ENCODE data around the gene ROBO1.

The ROBO1 gene

GRCh38 chr3:79427081-79427480 is 340.7 kb downstream of the ROBO1 start:
- FAIRE-seq (no peak), DNase-seq (ENCODE audit: insufficient read length) (no peak)
- TF ChIP-seq POLR2A (IDR thresholded peaks at IDR 0.05; ENCODE audit: low read depth, low read length) (no peak), TAF1 (IDR thresholded peaks at IDR 0.05; ENCODE audit: borderline replicate concordance, low read depth, low read length) (no peak), POLR2AphosphoS5 (IDR thresholded peaks at IDR 0.05; ENCODE audit: low read depth, low read length) (no peak)

GRCh38 chr3:79424811-79425210 is 343.0 kb downstream of the ROBO1 start:
- TF ChIP-seq POLR2A (IDR thresholded peaks at IDR 0.05; ENCODE audit: low read depth, low read length), result no peak
- TF ChIP-seq POLR2AphosphoS5 (IDR thresholded peaks at IDR 0.05; ENCODE audit: low read depth, low read length), result no peak
- TF ChIP-seq TAF1 (IDR thresholded peaks at IDR 0.05; ENCODE audit: borderline replicate concordance, low read depth, low read length), result no peak
- FAIRE-seq (no peak), DNase-seq (ENCODE audit: insufficient read length) (no peak)

GRCh38 chr3:79423417-79423816 is 344.4 kb downstream of the ROBO1 start:
- TF ChIP-seq POLR2A (IDR thresholded peaks at IDR 0.05; ENCODE audit: low read depth, low read length) (no peak), TAF1 (IDR thresholded peaks at IDR 0.05; ENCODE audit: borderline replicate concordance, low read depth, low read length) (no peak), POLR2AphosphoS5 (IDR thresholded peaks at IDR 0.05; ENCODE audit: low read depth, low read length) (no peak)
- FAIRE-seq (no peak), DNase-seq (ENCODE audit: insufficient read length) (no peak)

DNA sequence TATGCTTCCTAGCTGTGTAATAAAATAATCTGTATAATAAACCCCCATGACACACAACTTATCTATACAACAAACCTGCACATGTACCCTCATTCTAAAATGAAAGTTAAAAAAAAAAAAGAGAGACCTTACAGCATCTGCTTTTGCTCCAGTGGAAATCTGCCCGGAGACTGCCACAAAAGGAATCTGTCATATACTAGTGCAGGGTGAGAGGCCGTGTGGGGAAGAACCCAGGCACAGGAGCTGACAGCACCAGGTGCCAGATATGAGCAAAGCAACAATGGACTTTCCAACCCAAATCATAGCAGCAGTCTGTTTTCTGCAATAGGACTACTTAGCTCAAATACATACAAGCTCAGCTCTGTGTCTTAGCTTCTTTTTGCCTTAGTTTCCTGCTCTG is 346.5 kb downstream of the ROBO1 start:
- FAIRE-seq (no peak), DNase-seq (ENCODE audit: insufficient read length) (no peak)
- TF ChIP-seq POLR2A (IDR thresholded peaks at IDR 0.05; ENCODE audit: low read depth, low read length), result no peak
- TF ChIP-seq POLR2AphosphoS5 (IDR thresholded peaks at IDR 0.05; ENCODE audit: low read depth, low read length), result no peak
- TF ChIP-seq TAF1 (IDR thresholded peaks at IDR 0.05; ENCODE audit: borderline replicate concordance, low read depth, low read length), result no peak

DNA sequence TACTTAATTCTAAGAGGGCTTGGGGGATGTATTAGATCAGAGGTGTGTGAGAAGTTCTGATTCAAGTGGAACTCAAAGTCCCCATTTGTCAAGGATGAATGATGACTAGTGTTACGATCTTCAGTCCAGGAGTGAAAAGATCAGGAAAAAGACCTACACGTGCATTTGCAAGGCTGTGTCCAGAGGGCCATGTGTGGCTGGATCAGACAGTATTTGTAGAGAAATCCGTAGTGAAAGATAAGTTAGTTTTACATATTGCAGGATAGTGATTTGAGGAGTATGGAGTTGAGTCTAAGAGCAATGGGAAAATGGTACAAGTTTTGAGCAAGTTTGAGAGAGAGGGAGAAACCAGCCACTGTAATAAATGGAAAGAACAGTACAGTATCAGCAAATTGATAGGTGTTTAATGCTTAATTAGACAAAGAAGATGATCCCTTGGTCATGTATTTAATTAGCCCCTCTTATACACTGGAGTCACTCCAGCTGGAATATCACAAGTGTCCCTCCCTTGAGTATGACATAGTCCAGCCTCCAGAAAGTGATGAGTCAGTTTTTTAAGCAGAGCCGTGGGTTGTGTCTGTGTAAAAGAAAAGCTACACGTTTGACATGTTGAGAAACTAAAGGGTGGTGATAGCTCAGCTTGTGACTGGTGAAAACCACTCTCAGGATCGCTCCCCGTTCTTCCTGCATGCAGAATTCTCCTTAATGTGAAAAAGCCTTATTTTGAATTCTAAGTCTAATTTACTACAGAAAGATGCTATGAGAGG is 348.8 kb downstream of the ROBO1 start:
- TF ChIP-seq POLR2A (IDR thresholded peaks at IDR 0.05; ENCODE audit: low read depth, low read length) (no peak), POLR2AphosphoS5 (IDR thresholded peaks at IDR 0.05; ENCODE audit: low read depth, low read length) (no peak), TAF1 (IDR thresholded peaks at IDR 0.05; ENCODE audit: borderline replicate concordance, low read depth, low read length) (no peak)
- FAIRE-seq, result no peak
- no peak for DNase-seq (ENCODE audit: insufficient read length)

- DNase-seq (ENCODE audit: insufficient read length) (no peak), FAIRE-seq (no peak)
- TF ChIP-seq TAF1 (IDR thresholded peaks at IDR 0.05; ENCODE audit: borderline replicate concordance, low read depth, low read length) (no peak), POLR2A (IDR thresholded peaks at IDR 0.05; ENCODE audit: low read depth, low read length) (no peak), POLR2AphosphoS5 (IDR thresholded peaks at IDR 0.05; ENCODE audit: low read depth, low read length) (no peak)
Measured at GRCh38 chr3:79415356-79415755, 352.4 kb downstream of the ROBO1 start.

- no peak for TF ChIP-seq POLR2AphosphoS5 (IDR thresholded peaks at IDR 0.05; ENCODE audit: low read depth, low read length)
- TF ChIP-seq POLR2A (IDR thresholded peaks at IDR 0.05; ENCODE audit: low read depth, low read length), result no peak
- no peak for TF ChIP-seq TAF1 (IDR thresholded peaks at IDR 0.05; ENCODE audit: borderline replicate concordance, low read depth, low read length)
- no peak for FAIRE-seq
- DNase-seq (ENCODE audit: insufficient read length), result no peak
Measured at GRCh38 chr3:79414806-79415205, 353.0 kb downstream of the ROBO1 start.

DNA sequence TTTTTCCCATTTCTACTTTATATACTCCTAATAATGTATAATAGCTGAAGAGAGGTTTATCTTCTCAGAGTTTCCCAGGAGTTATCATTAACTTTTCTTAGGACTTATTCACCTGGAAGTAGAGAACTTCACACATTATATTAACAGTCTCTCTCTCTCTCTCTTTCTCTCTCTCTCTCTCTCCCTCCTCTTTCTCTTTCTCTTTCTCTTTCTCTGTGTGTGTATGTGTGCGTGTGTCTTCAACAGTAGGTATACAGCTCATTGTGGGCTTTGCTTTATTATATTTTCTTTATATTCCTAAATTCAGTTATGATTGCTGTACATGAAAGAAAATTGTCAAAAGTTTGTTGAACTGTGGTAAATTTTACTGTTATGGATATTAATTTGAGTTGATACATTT is 353.8 kb downstream of the ROBO1 start:
- FAIRE-seq (no peak), DNase-seq (ENCODE audit: insufficient read length) (no peak)
- TF ChIP-seq POLR2AphosphoS5 (IDR thresholded peaks at IDR 0.05; ENCODE audit: low read depth, low read length) (no peak), POLR2A (IDR thresholded peaks at IDR 0.05; ENCODE audit: low read depth, low read length) (no peak), TAF1 (IDR thresholded peaks at IDR 0.05; ENCODE audit: borderline replicate concordance, low read depth, low read length) (no peak)

DNA sequence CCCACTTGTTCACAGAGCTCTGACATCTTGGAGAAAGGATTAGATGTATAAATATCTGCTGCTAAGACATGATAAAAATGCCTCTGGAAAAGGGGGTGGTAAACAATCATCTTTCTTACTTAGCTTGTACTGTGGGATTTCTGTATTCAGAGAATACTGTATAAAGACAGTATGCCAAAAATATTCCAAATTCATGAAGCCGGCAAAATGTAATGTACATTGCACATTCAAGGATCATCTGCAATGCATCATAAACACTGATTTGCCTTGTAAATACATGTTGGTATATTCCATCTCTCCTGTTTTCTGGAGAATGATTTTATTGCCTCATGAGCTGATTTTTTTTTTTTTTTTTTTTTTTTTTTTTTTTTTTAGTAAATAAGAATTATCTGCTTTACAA is 355.3 kb downstream of the ROBO1 start:
- TF ChIP-seq TAF1 (IDR thresholded peaks at IDR 0.05; ENCODE audit: borderline replicate concordance, low read depth, low read length) (no peak), POLR2A (IDR thresholded peaks at IDR 0.05; ENCODE audit: low read depth, low read length) (no peak), POLR2AphosphoS5 (IDR thresholded peaks at IDR 0.05; ENCODE audit: low read depth, low read length) (no peak)
- no peak for FAIRE-seq
- DNase-seq (ENCODE audit: insufficient read length), result no peak

GRCh38 chr3:79410617-79411016 is 357.2 kb downstream of the ROBO1 start:
- DNase-seq (ENCODE audit: insufficient read length) (no peak), FAIRE-seq (no peak)
- TF ChIP-seq TAF1 (IDR thresholded peaks at IDR 0.05; ENCODE audit: borderline replicate concordance, low read depth, low read length) (no peak), POLR2A (IDR thresholded peaks at IDR 0.05; ENCODE audit: low read depth, low read length) (no peak), POLR2AphosphoS5 (IDR thresholded peaks at IDR 0.05; ENCODE audit: low read depth, low read length) (no peak)

DNA sequence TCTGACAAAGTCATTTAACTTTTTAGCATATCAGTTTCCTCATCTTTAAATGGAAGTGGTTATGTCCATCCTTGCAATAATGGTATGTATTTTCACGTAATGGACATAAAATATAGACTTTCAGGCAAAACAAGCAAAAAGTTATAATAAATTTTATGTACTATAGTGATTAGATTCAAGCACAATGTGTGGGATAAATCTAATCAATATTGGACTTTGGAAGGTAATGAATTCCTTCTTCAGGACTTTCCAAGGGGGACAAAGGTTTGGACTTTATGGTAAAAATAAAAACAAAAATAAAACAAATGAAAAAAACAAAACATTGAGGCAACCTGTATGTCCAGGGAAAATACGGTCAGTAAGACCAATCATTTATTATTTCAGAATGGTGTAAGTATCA is 357.7 kb downstream of the ROBO1 start:
- TF ChIP-seq POLR2A (IDR thresholded peaks at IDR 0.05; ENCODE audit: low read depth, low read length), result no peak
- TF ChIP-seq TAF1 (IDR thresholded peaks at IDR 0.05; ENCODE audit: borderline replicate concordance, low read depth, low read length), result no peak
- no peak for TF ChIP-seq POLR2AphosphoS5 (IDR thresholded peaks at IDR 0.05; ENCODE audit: low read depth, low read length)
- FAIRE-seq (no peak), DNase-seq (ENCODE audit: insufficient read length) (no peak)

- no peak for DNase-seq (ENCODE audit: insufficient read length)
- no peak for TF ChIP-seq POLR2AphosphoS5 (IDR thresholded peaks at IDR 0.05; ENCODE audit: low read depth, low read length)
- no peak for TF ChIP-seq TAF1 (IDR thresholded peaks at IDR 0.05; ENCODE audit: borderline replicate concordance, low read depth, low read length)
- no peak for TF ChIP-seq POLR2A (IDR thresholded peaks at IDR 0.05; ENCODE audit: low read depth, low read length)
- no peak for FAIRE-seq
Measured at GRCh38 chr3:79406175-79406574, 361.6 kb downstream of the ROBO1 start.

Data from GM12892 (cell line).